Progenitor cell of endocrine pancreas (in vitro differentiated cells): ENCODE data around the gene POLL. TPM values are rescaled to one million over a fixed set of nuclear protein-coding genes. Genes with fewer than 3 reads are reported as not detected.

Source experiments
- DNase-seq: peaks from one replicate; pipeline ENCODE4 v3.0.0; 2021; ENCODE audit warnings: low spot score; ENCODE audit not compliant: unreplicated experiment
- H3K27ac Mint-ChIP-seq: 2 replicates; pipeline ENCODE4 v1.8.0; 2021; ENCODE audit warnings: mild to moderate bottlenecking, moderate library complexity, mixed read lengths
- H3K27me3 Mint-ChIP-seq: 2 replicates; pipeline ENCODE4 v1.8.0; 2021; ENCODE audit warnings: mixed read lengths
- H3K36me3 Mint-ChIP-seq: 2 replicates; pipeline ENCODE4 v1.8.0; 2022; ENCODE audit warnings: mixed read lengths; ENCODE audit not compliant: insufficient read depth
- H3K4me1 Mint-ChIP-seq: 2 replicates; pipeline ENCODE4 v1.8.0; 2021; ENCODE audit warnings: low read depth, mixed read lengths
- H3K4me3 Mint-ChIP-seq: 2 replicates; pipeline ENCODE4 v1.8.0; 2021; ENCODE audit warnings: low read depth, mild to moderate bottlenecking, moderate library complexity, mixed read lengths
- H3K9me3 Mint-ChIP-seq: 2 replicates; pipeline ENCODE4 v1.8.0; 2021; ENCODE audit warnings: low read depth, mixed read lengths
- total RNA-seq: library from RNA; stranded (reverse); gene quantifications from 2 replicates; pipeline ENCODE4 v1.2.1, GENCODE V29; 2021
- TF ChIP-seq, protein P1 (sequence below): fragments of 200-600 bp; sonication (generic); IDR thresholded peaks from one replicate; pipeline ENCODE4 v1.5.0; 2021; ENCODE audit warnings: antibody characterized with exemption, mild to moderate bottlenecking; ENCODE audit not compliant: unreplicated experiment

POLL gene
- total RNA-seq, 1 donor from 2014 or later = 55.9 TPM

DNA sequence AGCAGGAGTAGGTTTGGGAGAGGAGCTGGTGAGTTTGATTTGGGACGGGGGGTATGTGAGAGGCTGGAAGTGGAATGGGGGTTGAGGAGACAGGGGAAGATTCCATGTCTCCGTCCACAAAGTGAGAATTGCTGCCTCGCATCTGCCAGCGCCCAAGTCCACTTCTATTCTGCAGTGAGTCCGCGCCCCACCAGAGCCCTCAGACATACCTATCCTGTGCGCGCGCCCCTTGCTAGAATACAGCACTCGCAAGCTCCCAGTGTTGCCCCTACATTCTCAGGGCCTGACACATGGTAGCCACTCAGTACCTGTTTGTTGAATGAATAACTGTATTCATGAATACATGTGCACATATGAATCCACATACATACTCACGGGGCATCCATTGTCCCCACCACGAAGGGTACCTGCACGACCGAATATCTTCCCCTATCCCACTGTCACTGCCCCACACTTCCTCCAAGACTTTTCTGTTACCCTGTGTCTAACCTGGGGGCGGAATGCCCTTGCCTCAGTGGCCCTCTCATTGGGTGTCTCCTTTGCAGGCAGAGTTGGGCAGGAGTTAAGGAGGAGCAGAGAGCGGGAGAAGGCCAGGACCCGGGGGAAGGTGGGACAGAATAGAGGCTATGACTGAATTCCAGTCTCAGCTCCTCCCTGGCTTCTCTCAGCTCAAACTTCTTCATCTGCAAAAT lies 19.9 kb downstream of the POLL start:
- Mint-ChIP-seq H3K4me1 (peaks cover 13% of the 10 kb centered on the region), H3K27ac (peak overlapping the region; percentile 56), H3K4me3 (peak overlapping the region; percentile 26), H3K9me3 (peaks cover 3% of the 10 kb centered on the region), H3K36me3 (no peaks in the 10 kb centered on the region), H3K27me3 (peaks cover 84% of the 10 kb centered on the region)
- no peak for DNase-seq
- TF ChIP-seq, protein P1, sequence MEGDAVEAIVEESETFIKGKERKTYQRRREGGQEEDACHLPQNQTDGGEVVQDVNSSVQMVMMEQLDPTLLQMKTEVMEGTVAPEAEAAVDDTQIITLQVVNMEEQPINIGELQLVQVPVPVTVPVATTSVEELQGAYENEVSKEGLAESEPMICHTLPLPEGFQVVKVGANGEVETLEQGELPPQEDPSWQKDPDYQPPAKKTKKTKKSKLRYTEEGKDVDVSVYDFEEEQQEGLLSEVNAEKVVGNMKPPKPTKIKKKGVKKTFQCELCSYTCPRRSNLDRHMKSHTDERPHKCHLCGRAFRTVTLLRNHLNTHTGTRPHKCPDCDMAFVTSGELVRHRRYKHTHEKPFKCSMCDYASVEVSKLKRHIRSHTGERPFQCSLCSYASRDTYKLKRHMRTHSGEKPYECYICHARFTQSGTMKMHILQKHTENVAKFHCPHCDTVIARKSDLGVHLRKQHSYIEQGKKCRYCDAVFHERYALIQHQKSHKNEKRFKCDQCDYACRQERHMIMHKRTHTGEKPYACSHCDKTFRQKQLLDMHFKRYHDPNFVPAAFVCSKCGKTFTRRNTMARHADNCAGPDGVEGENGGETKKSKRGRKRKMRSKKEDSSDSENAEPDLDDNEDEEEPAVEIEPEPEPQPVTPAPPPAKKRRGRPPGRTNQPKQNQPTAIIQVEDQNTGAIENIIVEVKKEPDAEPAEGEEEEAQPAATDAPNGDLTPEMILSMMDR = no peak

DNA sequence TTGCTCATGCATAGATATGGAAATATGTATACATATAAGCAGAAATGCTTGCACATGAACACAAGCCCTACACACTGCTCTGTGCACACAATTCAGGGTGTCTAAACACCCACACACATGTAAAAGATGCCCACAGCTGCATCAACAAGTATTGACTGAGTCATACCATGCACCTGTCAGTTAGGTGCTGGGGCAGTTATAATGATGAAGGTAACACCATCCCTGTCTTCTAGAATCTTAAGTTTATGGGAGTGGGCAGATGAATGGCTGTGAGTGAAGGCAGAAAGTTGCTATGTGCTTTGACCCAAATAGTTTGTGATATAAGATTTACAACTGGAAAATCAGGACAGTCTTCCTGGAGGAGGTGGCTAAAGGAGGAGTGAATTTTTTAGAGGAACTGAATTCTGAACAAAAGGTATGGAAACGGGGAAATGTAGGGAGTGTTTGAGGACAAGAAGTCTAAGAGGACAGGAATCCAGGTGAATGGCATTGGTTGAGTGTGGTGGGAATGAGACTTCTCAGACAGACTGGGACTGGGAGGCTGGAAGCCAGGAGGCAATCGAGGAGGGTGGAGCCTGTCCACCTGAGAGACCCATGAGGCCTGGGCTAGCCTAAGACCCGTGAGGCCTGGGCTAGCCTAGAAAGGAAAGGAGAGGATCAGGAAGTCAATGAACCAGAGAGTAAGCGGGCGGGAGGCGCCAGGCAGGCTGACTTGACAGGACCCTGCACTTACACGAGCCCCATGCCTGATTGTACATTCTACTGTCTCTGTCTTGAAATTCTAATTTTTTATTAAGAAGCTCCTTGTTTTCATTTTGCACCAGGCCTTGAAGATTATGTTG lies 20.7 kb downstream of the POLL start:
- TF ChIP-seq, protein P1 = no peak
- H3K36me3 Mint-ChIP-seq = no peaks in the 10 kb centered on the region
- peaks cover 13% of the 10 kb centered on the region for H3K4me1 Mint-ChIP-seq
- no peak overlapping the region for H3K4me3 Mint-ChIP-seq
- peaks cover 82% of the 10 kb centered on the region for H3K27me3 Mint-ChIP-seq
- no peaks in the 10 kb centered on the region for H3K9me3 Mint-ChIP-seq
- DNase-seq = no peak
- H3K27ac Mint-ChIP-seq = no peak overlapping the region

DNA sequence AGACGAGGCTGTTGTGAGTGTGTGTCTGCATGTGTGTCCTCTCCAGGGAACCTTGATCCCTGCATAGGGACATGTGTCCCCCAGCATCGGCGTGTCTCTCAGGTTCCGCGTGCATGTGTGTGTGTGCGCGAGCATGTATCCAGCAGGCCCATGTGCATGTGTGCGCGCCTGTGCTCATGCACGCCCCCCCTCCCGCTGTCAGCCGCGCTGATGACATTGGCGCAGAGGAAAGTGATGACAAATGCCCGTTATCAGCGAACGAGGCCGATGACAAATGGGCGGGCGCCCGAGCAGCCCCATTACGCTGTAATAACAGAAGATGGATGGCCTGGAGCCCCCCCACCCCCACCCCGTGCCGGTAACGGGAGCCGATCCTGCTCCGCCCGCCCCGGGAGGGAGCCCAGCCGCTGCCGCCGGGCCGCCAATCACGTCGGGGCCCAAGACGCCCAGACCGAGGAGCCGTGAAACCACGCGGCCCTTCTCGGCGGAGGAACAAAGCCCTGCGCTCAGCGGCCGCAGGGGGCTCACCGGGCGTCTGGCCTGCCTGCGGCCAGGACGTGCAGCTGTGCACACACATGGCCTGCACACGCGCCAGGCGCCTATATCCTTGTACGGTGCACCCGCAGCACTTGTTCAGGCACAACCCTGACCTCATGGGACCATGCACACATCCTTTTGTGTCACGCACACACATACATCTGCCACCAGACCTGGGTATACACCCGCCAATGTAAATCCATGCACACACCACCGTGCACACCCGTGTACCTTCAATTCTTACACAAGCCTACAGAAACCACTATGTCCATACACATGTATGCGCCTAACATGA lies 21.5 kb downstream of the POLL start:
- H3K36me3 Mint-ChIP-seq = no peaks in the 10 kb centered on the region
- H3K4me3 Mint-ChIP-seq = no peak overlapping the region
- peaks cover 13% of the 10 kb centered on the region for H3K4me1 Mint-ChIP-seq
- H3K27me3 Mint-ChIP-seq = peaks cover 74% of the 10 kb centered on the region
- DNase-seq = peak; percentile 41
- H3K9me3 Mint-ChIP-seq = no peaks in the 10 kb centered on the region
- H3K27ac Mint-ChIP-seq = peak overlapping the region; percentile 85
- TF ChIP-seq, protein P1 = peak; percentile 27

DNA sequence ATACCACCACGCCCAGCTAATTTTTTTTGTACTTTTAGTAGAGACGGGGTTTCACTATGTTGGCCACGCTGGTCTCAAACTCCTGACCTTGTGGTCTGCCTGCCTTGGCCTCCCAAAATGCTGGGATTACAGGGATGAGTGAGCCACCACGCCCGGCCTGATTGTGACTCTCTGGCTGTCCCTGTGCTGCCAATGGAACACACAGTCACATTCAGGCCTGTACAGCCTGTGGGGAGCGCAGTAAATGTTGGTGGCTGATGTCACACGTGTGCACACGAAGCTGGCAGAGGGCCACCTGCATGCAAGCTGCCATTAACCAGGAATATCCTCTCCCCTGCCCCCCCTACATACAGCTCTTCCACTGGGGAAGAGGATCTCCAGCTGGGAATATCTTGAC lies 22.1 kb downstream of the POLL start:
- peaks cover 67% of the 10 kb centered on the region for H3K27me3 Mint-ChIP-seq
- H3K27ac Mint-ChIP-seq = peak overlapping the region; percentile 85
- no peak for DNase-seq
- TF ChIP-seq, protein P1 = no peak
- H3K4me1 Mint-ChIP-seq = peaks cover 13% of the 10 kb centered on the region
- no peak overlapping the region for H3K4me3 Mint-ChIP-seq
- H3K9me3 Mint-ChIP-seq = no peaks in the 10 kb centered on the region
- H3K36me3 Mint-ChIP-seq = no peaks in the 10 kb centered on the region

DNA sequence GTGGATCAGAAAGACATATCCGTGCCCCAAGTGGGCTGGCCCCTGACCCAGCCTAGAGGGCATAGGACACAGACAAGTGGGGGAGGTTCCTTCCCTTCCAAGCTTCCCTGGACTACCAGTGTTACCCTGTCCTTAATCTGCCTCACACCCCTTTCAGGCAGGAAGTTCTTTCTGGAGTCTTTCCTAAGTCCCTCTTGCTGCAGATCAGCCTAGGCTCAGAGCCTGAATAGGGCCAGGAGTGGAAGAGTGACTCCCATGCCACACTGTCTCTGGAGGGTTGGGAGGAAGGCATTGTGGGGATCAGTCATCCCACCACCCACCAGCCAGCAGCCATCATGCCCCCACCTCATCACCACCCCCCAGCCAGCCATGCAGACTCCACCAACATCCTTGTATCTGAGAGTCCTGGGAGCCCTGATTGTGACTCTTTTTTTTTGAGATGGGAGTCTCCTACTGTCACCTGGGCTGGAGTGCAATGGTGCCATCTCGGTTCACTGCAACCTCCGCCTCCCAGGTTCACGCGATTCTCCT lies 22.6 kb downstream of the POLL start:
- Mint-ChIP-seq H3K9me3 (no peaks in the 10 kb centered on the region), H3K4me3 (no peak overlapping the region), H3K27me3 (peaks cover 62% of the 10 kb centered on the region), H3K27ac (no peak overlapping the region), H3K36me3 (no peaks in the 10 kb centered on the region), H3K4me1 (peaks cover 13% of the 10 kb centered on the region)
- TF ChIP-seq, protein P1 = no peak
- DNase-seq = no peak
